GM21367 (cell line): ENCODE data around the gene CAMTA1.

ENCODE experiments used
- ATAC-seq: cut with Tn5 transposase; IDR thresholded peaks from one replicate; pipeline ENCODE4 v1.9.1; 2021; ENCODE audit not compliant: unreplicated experiment

CAMTA1 gene

DNA sequence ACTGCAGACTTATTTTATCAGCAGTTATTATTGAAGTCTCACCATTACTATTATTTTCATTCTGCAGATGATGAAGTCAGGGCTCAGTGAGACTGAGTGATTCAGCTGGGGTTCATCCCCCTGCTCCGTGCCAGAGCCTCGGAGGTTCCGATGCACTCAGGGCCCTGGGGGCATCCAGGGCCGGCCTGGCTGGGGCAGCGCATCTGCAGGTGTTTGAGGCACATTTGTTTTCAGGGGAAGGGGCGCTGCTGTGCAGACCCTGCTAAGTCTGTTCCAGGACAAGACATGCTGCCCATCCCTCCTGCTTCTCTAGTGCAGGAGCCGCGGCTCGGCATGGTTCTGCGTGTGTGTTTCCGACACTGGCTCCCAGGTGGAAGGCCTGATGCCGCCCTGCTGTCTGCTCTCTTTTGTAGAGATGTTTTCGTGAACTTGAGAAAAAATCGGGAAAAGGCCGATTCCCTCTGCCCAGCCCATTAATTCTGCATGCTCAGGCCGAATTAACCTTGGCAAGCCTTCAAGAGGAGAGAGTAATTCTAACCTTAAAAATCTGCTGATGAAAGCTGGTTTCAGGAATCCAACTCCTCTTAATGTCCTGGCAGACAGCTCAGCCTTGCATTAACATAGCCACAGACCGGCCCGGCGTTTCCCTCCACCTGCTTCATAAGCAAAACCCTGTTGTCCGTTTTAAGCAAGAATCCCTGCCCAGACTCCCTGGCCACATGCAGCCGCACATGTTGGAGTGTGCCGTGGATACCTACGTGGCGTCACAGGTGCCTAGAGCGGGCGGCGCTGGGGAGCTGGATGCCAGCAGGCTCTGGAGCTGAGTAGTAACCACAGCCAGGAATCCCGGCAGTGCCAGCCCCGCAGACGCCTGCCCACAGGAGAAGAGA is 669.9 kb downstream of the CAMTA1 start:
- no peak for ATAC-seq

DNA sequence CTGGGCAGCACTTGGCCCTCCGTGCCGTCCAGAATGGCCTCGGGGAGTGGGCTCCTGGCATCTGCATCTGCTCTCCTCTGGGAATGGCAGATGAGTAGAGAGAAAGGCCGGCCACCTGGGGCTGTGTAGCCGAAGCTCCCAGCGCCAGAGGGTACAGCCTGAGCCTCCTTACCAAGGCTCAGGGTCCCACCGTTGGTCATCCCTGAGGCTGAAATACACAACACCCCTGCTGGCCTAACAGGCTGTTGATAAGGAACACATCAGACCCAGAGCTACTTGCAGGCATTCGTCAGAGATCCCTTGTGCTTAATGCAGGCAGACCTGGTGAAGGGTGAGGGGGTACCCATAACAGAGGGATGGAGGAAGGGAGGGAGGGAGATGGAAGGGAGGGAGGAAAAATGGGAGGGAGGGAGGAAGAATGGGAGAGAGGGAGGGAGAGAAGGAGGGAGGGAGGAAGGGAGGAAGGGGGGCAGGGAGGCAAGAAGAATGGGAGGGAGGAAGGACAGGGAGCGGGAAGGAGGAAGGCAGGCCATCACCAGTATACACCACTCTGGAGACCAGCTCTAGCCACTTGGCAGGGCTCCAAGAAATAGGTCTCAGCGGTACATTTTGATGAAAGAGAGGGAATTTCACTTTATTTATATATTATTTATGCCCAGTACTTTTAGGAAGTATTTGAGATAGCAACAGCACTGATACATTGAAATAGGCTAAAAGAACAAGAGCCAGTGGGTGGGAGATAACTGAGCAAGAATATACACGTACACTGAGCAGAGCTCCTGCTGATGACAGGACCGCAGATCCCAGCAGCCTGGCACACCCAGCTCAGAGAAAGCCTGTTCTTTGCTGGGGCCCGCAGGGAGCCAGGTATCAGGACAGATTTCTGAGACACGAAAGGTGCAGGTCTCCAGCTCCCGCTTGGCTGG is 670.8 kb downstream of the CAMTA1 start:
- ATAC-seq, result no peak

DNA sequence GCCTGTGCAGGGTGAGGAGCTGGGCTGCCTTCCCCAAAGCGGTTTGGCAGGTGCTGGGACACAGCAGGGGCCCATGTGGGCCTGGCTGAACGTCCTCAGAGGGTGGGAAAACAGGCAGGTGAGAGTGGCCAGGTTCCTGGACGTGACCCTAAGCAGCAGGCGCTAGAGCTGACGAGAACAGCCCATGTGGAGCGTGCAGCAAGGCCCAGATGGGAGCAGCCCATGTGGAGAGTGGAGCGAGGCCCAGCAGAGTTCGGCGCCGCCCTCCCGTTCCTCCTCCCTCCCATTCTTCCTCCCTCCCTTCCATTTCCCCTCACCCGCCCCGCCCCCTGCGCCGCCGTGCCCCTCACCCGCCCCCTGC is 671.4 kb downstream of the CAMTA1 start:
- ATAC-seq, result no peak

DNA sequence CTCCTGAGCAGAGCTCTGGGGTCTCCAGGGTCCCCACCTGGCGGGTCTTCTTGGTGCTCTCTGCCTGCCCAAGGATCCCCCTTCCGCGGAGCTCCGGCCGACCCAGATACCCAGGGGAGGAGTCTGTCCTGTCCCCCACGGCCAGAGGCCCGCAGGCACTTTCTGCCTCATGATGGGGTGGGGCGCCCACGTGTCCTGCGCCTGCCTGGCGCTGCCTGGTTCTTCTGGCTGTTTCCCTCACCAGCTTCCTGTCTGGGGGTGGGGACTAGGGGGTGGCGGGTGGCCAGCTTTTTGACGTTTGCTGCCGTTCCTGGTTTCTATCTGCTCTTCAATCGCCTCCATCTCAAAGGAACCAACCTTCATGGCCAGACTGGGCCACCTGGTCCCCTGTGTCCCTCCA is 672.6 kb downstream of the CAMTA1 start:
- ATAC-seq, result no peak

DNA sequence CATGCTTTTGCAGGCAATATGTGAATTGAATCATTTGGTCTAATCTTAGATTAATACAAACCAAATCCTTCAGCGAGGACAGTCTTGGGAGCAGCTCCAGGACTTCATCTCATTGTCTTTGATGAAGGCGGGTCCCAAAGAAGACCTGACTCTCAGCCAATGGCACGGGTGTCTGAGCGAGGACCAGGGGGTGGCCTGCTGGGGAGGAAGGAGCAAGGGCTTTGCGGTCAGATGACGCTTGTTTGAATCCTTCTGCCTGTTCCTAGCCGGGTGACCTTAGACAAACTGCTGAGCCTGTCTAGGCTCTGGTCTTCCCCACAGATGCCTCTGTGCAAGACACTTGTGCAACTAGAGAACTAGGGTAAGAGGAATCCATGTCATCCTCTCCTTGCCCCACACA is 673.7 kb downstream of the CAMTA1 start:
- ATAC-seq, result no peak

DNA sequence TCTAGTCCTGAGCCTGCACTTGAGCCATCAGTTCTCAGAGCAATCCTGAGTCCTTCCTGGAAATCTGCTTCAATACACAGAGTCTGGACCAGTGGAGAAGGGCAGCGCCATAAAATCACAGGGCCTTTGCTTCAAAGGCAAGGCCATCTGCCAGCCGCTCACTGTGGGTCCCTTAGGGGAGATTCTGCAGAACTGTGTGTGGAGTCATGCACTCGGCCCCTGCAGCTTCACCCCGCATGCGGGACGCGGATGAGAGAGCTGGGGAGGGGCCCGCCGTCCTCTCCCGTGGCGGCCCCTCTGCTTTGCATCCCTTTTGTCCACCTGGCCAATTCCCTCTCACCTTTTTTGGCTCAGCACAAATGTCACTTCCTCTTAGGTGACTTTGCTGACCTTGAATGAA is 674.7 kb downstream of the CAMTA1 start:
- no peak for ATAC-seq

- ATAC-seq, result no peak
These were observed 675.6 kb downstream of the CAMTA1 start for GRCh38 chr1:7460807-7461206.

DNA sequence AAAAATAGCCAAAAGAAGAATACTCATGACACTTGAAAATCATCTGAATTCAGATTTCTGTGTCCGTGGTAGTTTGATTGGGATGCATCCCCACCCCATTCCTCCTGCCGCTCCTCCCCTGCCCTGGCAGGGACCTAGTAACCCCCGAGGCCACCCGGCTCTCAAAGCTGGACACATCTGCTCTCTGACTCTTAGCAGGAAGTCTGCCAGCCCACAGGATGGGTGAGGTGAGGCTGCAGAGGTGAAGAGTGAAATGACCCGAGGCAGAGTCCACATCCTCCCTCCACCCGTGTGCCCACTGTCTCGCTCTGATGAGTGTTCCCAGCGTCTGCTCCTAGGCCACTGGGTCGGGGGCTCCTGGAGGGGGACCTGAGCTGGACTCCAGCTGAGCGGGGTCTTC is 677.4 kb downstream of the CAMTA1 start:
- no peak for ATAC-seq

- no peak for ATAC-seq
These were observed 678.3 kb downstream of the CAMTA1 start for GRCh38 chr1:7463526-7463925.

- ATAC-seq, result no peak
These were observed 679.5 kb downstream of the CAMTA1 start for GRCh38 chr1:7464736-7465135.

DNA sequence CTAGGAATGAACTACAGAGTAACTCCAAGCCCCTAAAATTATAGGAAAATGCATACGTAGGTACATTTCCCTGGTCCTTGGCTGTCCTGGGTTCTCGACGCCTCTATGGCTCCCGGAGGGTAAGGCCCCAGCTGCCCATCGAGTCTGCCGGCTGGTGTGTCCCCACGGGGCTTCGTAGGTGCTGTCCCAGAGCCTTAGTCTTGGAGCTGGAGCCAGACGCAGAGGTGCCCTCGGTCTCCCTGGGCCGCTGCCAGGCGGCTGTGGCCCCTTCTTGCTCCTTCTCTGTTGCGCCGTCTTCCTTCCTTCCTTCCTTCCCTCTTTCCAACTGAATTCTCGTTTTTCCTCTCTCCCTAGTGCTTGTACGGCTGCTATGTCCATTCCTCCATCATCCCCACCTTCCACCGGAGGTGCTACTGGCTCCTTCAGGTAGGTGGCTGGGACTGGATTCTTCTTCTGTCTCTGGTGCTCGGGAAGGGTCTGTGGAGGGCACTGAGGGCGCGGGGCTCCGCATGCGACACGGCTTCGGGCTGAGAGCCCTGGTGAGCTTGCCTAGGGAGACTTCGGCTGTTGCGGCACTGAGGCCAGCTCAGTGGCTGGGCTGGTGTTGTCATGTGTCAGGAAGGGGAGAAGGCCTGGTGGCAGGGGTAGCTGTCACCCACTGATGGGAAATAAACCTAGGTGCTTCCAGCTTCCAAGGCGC is 682.4 kb downstream of the CAMTA1 start:
- no peak for ATAC-seq

DNA sequence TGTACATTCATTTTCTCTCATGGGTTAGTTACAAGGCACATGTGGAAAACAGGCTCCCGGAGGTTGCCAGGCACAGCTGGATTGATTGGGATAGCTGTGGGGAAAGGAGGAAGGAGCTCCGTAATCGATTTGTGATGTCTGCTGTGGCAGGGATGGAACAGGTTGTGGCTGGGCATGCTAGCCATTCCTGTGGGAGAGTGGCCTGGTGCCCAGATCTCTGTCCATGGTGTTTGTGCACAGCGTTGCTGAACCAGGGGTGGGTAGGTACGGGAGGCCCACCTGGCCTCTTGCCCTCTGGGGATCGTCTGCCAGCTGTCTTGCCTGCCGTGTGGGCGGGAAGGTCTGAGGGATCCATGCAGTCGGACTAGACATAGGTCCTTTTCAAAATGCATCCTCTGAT is 683.0 kb downstream of the CAMTA1 start:
- ATAC-seq, result no peak

- no peak for ATAC-seq
These were observed 684.1 kb downstream of the CAMTA1 start for GRCh38 chr1:7469255-7469938.

DNA sequence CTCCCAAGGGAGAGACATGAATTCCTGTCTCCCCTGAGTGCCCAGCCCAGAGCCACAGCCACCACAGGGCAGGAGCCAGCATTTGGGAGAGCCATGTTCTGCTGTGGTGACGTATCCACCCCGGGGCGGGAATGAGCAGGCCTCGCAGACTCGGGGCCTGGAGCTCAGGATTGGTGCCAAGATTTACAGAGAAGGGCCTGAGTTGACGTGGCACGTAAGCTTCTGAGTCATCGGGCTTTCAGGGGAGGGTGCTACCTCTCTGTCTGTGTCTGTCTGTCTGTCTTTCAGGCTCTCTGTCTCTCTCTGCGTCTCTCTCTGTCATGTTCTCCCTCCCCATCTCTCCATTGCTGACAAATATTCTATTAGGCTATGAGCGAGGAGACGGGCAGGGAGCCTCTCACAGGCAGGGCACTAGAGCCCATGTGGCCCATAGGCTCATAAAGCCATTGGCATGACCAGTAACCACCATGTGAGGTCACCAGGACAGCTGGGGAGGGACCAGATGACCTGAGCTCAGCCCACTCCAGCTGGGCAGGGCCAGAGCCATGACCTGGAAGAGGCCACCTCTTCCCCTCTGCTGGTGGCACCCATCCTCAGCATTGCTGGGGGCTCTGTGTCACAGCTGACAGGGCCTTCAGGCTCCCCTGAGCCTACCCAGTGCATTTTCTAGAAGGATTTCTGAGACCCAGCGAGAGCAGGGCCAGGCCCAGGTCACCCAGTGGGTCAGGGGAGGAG is 685.8 kb downstream of the CAMTA1 start:
- ATAC-seq, result no peak

GRCh38 chr1:7471836-7472235 is 686.6 kb downstream of the CAMTA1 start:
- no peak for ATAC-seq

DNA sequence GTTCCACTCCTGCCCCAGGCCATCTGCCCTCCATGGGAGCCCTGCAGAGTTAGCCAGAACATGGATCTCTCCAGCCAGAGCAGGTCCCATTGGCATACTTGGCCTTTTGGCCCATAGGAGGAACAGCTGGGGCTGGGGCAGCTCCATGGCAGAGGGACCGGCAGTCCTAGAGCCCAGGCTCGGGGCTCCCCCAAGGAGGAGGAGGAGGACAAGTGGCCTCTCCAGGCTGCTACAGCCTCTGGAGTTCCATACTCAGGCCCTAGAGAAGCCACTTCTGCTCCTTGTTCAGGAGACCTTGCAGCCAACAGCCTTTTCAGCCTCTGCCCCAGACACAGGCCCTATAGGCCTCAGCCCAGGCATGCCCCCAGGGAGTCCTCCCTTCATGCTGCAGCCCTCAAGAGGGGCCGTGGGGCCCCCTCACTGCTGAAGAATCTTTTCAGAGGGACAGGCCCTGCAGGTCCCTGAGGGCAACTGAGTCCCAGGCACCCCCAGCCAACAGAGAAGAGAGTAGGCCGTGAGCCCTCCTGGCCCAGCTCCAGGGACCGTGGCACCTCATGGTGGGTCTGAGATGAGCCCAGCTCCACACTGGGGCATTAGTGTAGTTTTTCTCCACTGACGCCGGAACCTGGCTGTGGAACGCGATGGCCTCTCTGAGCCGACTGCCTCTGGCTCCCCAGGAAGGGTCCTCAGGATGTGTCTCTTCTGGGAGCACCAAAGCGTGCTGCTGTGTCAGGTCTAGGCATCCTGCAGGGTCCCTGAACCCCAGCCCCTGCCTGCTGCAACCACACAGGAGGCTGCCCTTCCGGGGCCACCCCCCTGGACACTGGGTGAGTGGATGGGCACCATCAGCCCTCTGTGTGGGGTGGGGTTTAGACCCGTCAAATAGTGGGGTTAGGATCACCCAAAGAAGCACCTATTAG is 688.2 kb downstream of the CAMTA1 start:
- ATAC-seq, result no peak

- no peak for ATAC-seq
These were observed 688.9 kb downstream of the CAMTA1 start for GRCh38 chr1:7474143-7474490.

DNA sequence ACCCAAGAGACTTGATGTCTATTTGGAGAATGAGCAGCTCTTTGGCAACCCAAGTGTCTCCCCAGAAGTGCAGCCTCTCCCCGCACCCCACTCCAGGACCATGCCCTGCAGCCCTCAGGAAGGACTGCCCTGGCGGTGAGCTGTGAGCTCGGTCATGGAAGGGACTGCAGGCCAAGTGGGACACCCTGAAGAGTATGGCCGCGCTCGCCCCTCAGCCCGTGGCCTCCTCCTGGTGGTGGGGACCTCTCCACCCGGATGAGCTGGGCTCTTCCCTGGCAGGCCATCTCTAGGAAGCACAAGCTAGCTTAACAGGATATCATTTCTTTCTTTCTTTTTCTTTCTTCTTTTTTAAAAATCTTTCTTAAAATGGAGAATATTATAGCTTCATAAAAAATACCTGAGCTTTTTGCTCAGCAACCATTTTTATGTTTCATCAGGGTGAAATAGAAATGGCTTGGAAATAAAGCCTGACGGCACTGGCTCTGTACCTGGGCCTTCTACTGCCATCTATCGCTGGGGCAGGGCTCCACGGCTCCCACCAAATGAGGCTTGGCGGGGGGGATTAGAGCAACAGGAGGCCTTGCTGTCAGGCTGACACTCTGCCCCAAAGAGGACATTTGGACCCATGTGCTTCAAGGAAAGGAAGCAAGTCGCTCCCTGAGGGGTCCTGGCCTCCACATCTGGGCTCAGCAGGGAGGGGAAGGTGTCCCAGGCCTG is 689.7 kb downstream of the CAMTA1 start:
- ATAC-seq, result no peak

GRCh38 chr1:7475691-7476090 is 690.4 kb downstream of the CAMTA1 start:
- no peak for ATAC-seq
